ENCODE results near the gene VSIG2.

The VSIG2 gene

DNA sequence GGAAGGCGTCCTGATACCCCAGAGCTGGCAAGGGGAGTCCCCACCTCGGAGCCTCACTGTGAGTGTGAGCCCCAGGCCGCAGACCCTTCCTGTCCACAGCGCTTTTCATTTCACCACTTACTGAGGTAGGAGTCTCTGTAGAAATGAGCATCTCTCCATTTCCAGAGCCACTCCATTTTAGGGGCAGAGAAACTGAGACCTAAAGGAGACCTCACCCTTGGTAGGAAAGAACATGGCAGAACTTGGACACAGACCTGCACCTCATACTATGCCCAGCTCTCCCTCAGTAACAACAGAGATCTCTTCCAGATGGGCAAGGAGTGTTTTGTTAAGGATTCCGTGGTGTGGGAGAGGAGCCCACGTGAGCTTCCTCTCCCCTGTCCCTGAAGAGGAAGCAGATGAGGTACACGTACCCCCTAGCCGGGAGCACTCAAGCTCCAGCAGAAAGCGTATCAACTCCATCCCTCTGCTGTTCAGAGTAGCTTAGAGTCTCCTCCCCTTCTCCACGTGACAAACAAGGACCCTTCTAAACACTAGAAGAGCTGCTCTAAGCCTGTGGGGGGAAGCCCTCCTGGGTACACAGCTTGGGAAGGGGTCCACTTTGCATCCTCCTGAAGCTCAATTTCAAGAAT, 532 bp upstream of the VSIG2 start:
- no peak overlapping the region for H3K4me3 ChIP-seq (ENCODE audit: low read length)
- no peak for DNase-seq (ENCODE audit: low read depth, low spot score)

DNA sequence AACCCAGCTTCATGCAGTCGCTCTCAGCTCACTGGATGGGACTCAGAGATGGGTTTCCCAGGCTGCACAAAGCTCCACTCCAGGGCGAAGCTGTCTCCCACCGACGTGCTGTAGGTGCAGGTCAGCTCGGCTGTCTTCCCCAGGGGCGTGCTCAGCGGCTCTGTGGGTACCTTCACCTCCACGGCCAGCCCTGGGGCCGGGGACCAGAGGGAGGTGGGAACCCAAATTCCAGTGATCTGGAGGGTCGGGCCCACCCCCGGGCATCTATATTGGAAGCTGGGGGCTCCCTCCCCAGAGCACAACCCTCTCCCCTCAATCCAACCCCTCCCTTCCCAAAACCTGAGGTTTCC, 689 bp downstream of the VSIG2 start:
- H3K4me3 ChIP-seq (ENCODE audit: low read length) = no peak overlapping the region
- DNase-seq (ENCODE audit: low read depth, low spot score) = no peak

DNA sequence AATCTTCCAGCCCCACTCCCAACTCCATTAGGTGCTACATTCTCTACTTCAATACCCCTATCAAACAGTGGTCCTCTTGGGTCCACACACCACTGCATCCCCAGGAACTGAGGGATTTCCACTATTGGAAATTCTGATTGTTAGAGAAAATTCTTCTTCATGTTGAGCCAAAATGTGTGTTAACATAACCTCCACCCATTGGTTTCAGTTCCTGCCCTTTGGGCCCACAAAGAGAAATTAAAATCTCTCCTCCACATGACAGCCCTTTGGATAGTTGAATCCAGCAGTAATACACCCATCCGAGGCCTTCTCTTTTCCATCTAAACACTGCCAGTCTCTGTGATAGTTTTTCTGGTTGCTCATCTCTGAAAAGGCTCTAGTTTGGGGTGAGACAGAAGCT, 2.1 kb downstream of the VSIG2 start:
- no peak overlapping the region for H3K4me3 ChIP-seq (ENCODE audit: low read length)
- no peak for DNase-seq (ENCODE audit: low read depth, low spot score)

DNA sequence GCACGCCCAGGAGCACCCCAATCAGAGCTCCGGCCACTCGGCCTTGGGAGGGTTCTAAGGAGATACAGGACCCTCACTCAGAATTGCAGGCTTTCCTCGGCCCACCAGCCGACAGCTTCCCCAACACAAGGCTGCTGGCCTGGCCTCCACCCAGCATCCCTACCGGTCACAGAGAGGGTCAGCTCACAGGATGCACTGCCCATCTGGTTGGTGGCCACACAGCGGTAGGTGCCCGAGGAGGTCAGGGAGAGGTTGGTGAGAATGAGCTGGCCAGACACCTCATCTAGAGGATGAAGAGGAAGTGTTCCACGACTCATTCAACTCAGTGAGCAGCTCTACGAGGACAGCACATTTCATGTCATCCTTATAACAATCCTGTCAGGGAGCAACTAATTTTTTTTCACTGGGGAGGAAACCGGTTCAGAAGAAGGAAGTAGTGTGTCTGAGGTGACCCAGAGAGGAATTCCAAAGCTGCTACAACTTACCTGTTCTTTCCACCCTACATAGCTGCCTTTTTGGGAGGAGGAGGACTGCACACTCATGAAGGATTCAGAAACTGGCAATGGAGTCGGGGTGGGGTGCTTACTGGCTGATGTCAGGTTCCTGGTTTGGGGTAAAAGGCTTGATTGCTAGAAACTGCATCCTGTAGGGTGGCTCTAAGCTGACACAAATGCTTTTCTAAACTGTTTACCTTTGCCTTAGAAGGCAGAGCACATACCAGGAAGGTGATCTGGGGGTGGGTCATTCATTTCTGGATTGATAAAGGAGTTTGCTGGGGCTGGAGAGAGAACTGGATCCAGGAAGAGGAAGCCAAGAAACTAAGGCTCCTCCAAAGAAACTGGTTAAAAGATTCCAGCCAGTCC, 3.3 kb downstream of the VSIG2 start:
- DNase-seq (ENCODE audit: low read depth, low spot score) = no peak
- H3K4me3 ChIP-seq (ENCODE audit: low read length) = no peak overlapping the region

DNA sequence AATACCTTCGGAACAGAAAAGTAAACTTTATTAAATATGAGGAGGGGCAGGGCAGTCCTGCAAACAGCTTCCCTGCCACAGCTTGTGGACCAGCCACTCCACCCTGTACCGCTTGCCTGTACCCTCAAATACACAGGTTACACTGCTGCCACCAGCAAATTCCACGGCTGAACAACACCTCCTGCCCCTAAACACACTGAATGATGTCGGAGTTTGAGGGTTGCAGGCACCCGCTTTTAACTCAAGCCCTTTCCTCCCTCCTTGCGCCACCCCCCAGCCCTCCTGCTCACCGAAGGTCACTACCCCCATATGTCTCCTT, 4.0 kb downstream of the VSIG2 start:
- no peak for DNase-seq (ENCODE audit: low read depth, low spot score)
- no peak overlapping the region for H3K4me3 ChIP-seq (ENCODE audit: low read length)

DNA sequence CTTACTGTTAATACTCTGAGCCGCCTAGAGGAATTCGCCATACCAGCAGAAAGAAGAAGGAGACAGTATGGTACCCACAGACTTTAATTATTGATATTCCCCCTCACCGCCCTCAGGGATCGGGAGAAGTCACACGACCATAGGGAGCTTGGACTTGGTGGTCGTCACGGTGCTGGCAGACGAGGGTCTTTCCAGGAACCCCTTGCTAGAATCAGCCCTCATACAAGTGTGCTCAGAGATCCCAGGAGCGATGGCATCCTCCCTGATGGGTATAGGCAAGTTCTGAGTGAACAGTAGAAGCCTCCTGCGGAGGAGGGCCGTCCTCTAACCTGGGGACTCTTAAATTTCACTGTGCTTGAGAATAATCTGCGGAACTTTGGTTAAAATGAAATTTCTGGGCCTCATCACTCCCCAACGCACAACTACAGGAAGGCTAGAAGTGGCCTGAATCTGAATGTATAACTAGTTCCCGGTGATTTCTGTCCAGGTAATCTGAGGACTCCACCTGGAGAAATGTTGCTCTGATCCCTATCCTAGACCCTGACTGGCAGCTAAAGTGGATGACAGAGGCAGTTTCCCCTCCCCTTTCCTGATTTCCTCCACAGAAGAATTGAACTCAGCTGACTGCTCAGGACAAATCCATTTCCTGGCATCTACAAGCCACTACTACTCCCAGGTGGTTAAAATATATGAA, 4.5 kb downstream of the VSIG2 start:
- H3K4me3 ChIP-seq (ENCODE audit: low read length) = no peak overlapping the region
- DNase-seq (ENCODE audit: low read depth, low spot score) = no peak

DNA sequence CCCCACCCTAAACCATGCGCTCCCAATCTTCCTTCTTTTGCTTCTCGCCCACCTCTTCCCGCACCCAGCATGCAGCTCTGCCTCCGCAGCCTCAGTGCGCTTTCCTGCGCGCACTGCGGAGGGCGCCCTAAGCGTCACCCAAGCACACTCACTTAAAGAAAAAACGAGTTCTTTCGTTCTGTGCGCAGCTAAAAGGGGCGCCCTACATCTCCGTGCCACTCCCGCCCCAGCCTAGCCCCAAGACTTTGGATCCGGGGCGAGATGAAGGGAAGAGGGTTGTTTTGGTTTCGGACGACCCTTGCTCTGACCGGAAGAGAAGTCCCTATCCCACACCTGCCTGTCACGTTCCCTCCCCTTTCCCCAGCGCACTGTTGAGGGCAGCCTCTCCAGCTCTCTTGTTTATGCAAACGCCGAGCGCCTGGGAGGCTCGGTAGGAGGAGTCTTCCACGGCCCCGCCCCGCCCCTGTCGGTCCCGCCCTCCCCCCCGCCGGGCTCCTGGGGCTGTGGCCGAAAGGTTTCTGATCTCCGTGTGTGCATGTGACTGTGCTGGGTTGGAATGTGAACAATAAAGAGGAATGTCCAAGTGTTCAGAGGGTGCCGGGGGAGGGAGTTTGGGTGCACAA, 5.3 kb downstream of the VSIG2 start:
- peak overlapping the region; percentile 54 for H3K4me3 ChIP-seq (ENCODE audit: low read length)
- peak; percentile 28 for DNase-seq (ENCODE audit: low read depth, low spot score)

DNA sequence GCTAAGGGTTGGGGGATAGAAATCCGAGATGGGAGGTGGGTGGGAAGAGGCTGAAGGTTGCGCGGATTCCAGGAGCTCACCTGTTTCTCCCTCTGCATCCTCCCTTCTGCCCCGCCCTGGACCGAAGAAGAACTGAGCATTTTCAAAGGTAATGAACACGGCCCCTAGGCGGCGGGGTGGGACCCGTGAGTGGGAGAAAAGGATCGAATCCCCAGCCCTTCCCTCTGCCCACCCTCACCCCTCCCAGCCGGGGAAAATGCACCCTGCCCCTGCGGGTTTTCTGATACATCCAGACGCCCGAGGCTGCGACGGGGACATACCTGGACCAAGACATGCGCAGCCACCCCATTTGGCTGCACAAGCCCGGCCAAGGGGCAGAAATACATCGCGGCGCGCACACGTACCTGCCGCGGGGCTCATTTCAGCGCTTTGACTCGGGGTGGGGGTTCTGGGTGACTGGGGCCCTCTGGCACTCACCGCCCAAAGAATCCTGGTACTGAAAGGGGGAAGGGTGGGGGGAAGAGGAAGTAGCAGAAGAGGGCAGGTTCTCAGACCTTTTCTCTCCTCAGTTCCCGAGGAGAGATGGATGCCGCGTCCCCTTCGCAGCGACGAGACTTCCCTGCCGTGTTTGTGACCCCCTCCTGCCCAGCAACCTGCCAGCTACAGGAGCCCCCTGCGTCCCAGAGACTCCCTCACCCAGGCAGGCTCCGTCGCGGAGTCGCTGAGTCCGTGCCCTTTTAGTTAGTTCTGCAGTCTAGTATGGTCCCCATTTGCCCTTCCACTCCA, 6.0 kb downstream of the VSIG2 start:
- DNase-seq (ENCODE audit: low read depth, low spot score) = no peak

DNA sequence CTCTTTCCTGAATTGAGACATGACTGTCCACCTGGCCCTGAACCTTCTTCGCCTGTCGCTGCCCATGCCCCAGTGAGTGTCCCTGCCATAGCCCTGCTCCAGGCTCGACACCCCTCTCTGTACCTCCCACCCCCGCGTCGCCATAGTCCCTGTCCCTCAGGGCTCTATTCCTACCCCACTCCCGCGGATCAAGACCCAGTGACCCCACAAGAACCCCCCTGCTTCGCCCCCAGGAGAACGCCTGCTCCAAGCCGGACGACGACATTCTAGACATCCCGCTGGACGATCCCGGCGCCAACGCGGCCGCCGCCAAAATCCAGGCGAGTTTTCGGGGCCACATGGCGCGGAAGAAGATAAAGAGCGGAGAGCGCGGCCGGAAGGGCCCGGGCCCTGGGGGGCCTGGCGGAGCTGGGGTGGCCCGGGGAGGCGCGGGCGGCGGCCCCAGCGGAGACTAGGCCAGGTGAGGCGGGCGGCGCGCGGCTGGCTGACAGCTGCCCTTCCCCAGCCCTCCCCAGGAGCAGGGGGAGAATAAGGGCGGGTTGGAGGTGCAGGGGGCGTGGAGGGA, 6.7 kb downstream of the VSIG2 start:
- no peak for DNase-seq (ENCODE audit: low read depth, low spot score)
- no peak overlapping the region for H3K4me3 ChIP-seq (ENCODE audit: low read length)

More for the DNA sequence above, 6.0 kb downstream of the VSIG2 start:
- peak overlapping the region; percentile 54 for H3K4me3 ChIP-seq (ENCODE audit: low read length)

DNA sequence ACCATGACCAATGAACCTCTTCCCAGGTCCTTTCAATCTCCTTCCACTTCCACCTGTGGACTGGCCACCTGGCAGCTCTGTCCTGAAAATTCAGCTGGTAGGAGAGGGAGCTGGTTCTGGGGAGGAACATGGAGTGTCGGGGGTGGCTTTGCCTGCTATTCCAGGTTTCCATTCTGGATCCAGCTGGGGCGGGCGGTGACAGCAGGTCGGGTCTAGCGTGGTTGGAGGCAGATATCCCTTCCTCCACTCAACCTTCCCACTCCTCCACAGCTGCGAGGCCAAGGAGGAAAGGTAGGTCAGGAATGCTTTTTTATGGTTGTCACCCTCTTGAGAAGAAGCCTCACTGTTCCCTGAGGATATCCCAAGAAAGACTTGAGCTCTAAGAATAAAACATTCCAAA, 9.0 kb downstream of the VSIG2 start:
- DNase-seq (ENCODE audit: low read depth, low spot score) = no peak
- no peak overlapping the region for H3K4me3 ChIP-seq (ENCODE audit: low read length)

DNA sequence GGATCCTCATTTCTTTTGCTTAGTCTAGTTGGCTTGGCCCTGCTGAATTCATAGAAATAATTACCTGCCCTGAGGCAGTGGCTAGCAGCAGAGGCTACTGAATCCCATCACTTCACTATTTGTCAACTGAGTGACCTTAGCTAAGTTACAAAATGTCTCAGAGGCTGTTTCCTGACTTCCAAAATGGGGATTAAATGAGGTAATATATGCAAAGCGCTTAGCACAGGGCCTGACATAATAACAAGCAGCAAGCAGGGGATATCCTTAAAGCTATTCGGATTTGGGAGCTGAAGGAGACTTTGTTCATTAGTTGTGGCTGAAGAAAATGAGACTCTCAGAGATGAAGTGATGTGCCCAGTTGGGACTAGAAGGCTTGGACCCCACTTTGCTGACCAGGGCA, 9.5 kb downstream of the VSIG2 start:
- no peak overlapping the region for H3K4me3 ChIP-seq (ENCODE audit: low read length)
- DNase-seq (ENCODE audit: low read depth, low spot score) = no peak

DNA sequence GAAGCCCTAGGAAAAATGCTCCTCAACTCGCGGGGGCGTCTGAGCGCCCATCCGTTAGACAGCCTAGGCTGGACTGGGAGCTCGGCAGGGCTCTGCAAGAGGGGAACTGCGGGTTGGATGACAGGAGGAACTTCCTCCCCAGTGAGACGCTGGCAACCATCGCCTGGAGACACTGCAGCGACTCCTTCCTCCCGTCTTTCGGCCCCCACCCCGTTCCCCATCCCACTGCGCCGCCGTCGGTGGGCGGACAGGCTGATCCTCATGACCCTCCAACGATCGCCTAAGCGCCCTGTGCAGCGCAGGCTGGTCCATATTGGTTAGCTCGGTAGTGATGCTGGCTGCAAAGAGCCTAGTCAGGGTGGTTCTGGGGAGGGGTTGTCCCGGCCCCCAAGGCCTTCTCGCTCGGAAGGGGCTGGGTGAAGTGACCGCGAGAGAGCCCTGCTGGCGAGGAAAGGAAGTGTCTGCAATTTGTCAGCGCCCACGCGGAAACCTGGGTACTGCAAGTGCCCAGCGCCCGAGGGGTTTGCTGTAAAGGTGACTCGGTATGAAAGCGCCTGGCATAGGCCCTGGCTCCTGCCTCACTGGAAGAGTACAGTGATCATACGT, 11.7 kb downstream of the VSIG2 start:
- no peak for DNase-seq (ENCODE audit: low read depth, low spot score)
- peak overlapping the region; percentile 55 for H3K4me3 ChIP-seq (ENCODE audit: low read length)

DNA sequence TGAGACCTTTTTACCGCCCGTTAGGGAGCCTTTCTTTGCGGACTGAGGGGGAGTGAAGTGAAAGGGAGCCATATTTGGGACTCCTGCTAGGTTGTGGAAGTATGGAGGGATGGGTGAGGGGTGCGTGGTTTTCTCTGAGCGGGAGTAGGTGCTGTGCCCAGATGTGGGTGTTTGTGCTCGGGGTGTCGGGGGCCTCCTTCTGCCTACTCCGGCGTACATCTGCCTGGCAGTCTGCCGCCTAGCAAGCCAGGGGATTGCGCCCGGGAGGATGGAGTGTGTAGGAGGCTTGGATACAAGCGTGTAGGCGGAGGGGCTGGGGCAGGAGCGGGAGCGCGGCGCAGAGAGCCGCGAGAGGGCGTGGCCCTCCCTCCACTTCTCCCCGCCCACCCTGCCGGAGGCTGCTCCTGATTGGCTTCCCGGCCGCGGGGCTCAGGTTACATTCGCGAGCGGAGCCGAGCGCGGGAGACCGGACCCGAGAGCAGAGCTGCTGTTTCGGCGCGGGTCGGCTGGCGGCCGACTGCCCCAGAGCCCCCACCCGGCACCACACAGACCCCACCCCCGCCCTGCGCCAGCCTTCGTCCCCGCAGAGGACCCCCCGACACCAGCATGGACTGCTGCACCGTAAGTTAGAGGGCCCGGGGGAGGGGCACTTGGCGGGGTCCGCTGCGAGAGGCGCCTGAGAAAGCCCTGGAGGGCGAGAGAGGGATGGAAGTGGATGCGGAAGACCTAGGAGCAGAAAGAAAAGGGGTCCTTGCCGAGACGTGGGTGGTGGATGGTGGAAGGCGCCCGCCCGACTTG, 12.4 kb downstream of the VSIG2 start, which contains the start of gene NRGN:
TSS of gene NRGN (plus strand) at position 464 of the 798 bp plus-strand sequence. CDS start at position 607, 143 bp downstream.
- DNase-seq (ENCODE audit: low read depth, low spot score) = peak; percentile 70
- peak within 1 kb of the TSS; percentile 55 for H3K4me3 ChIP-seq (ENCODE audit: low read length)

DNA sequence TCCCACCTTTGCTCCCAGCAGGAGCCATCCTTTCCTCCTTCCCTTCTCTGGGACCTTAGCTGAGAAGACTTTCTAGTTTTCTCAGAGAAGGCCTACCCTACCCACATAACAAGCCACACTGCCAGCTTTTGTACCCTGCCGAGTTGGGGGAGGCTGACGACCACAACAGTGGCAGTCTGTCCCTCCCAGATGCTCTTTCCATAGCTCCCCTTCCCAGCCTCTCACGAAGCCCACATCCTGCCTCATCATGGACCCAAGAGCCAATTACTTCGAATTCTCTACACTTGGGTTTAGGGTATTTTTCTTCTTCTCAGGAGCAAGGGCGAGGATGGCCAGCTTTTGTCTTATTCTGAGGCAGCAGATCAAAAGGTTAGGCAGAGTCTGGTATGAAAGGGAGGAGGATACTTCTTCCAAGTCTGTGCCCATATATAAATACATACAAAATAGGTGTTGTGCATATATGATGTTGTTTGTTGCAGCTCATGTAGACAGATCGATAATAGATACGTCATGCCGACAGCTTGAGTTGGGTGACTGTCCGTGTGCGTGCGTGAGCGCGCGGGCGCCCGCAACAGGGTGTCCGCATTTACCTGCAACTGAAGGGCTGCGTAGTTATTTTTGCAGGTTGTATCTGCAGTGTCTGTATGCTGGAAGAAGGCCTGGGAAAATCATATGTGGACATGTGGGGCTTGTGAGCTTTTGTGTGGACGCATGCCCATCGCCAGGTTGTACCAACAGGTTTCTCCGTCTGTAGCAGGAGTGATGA, 13.2 kb downstream of the VSIG2 start:
- H3K4me3 ChIP-seq (ENCODE audit: low read length) = peak overlapping the region; percentile 55
- DNase-seq (ENCODE audit: low read depth, low spot score) = peak; percentile 27

DNA sequence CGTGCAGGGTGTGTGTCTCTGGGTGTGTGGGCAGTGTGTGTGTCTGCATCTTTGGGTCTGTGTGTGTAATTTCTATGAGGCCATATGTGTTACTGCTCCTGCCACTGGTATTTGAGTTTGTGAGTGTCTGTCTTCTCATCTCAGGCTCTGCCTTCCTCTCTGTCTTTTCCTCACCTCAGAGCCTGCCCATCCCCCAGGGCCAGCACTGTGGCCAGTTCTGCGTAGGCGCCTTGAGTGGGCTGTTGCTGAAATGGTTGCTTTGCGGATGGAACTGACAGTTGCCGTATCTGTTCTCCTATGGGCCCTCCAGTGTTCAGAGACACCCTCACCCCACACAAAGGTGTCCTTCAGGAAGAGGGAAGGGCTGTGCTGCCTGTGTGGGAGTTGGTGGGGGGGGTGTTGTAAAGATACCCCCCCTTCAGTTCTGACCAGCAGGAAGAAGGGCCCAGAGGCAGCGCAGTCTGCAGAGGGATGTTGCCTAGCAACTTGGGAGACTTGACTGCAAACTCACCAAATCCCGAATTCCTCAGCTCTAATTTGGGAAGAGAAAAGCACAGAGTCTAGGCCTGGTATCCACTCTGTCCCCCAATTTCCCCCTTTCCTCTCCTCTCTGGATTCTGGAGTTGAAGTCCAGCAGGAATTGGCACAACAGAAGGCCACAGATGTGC, 14.3 kb downstream of the VSIG2 start:
- no peak for DNase-seq (ENCODE audit: low read depth, low spot score)
- H3K4me3 ChIP-seq (ENCODE audit: low read length) = no peak overlapping the region

DNA sequence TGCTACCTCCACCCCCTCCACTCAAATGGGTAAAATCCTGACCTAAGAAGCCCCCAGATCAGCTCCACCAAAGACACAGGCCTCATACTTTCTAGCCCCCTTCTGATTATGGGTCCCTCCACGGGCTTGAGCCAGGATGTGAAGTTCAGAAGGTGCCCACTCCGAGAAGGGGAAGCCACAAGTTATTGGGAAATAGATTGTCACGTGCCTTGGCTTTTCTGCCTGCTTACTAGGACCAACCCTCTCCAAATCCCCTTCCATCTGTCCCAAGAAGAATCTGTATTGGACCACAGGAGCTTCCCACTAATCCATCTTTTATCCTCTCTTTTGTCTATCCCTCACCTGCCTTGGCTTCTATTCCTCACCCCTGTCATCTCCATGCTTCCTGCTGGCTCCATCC, 15.3 kb downstream of the VSIG2 start:
- no peak overlapping the region for H3K4me3 ChIP-seq (ENCODE audit: low read length)
- DNase-seq (ENCODE audit: low read depth, low spot score) = no peak
